GM12864 (cell line): ENCODE measurements around the gene DPPA5.

Experiments used
- DNase-seq: peaks from one replicate; pipeline ENCODE4 v3.0.0-alpha.2; 2011; ENCODE audit warnings: low read depth
- H3K4me3 ChIP-seq: 2 replicates; pipeline ENCODE4 v1.5.1; 2011; ENCODE audit warnings: mild to moderate bottlenecking, low read depth, low read length, control low read depth
- CTCF ChIP-seq: IDR thresholded peaks from 2 replicates; pipeline ENCODE4 v1.5.1; 2011; ENCODE audit warnings: low read depth, mild to moderate bottlenecking, moderate library complexity, low read length, control low read depth, inconsistent platforms; ENCODE audit errors: missing control alignments

Gene DPPA5

GRCh38 chr6:73364121-73364520 is 10.0 kb upstream of the DPPA5 start:
- no peak for TF ChIP-seq CTCF
- no peak for DNase-seq
- no peak overlapping the region for H3K4me3 ChIP-seq

DNA sequence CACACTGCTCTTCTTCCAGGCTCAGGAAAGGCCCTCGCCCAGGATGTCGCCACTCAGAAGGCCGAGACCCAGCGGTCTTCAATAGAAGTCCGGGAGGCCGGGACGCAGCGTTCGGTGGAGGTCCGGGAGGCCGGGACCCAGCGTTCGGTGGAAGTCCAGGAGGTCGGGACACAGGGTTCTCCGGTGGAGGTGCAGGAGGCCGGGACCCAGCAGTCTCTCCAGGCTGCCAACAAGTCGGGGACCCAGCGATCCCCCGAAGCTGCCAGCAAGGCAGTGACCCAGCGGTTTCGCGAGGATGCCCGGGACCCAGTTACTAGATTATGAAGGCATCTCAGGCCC is 9.4 kb upstream of the DPPA5 start:
- DNase-seq, result no peak
- TF ChIP-seq CTCF, result no peak
- H3K4me3 ChIP-seq, result no peak overlapping the region

DNA sequence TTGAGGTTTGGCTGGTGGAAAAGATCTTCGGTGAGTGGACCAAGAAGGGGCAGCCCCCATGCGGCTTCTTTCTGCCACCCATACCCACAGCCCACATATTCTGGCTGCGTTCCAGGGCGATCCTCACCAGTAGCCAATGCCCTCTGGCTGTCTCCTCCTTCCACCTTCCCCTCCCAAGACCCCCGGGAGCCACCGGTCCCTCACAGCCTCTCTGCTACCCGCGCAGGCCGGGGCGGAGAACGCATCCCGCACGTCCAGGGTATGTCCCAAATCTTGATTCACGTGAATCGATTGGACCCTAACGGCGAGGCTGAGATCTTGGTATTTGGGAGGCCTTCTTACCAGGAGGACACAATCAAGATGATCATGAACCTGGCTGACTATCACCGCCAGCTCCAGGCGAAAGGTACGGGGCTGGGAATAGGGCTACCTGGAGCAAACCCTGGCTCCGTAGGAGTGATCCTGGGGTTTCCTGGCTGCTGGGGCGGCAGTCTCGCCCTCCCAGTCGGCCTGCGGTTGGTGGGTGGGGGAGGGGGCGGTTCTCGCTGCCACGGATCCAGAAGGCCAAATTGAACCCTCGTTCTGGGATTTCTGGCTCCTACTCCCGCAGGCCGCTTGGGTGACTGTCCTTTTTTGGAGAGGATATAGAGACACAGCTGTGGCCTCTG is 8.9 kb upstream of the DPPA5 start:
- TF ChIP-seq CTCF, result no peak
- DNase-seq, result no peak
- H3K4me3 ChIP-seq, result no peak overlapping the region

- TF ChIP-seq CTCF, result no peak
- no peak within 1 kb of the TSS for H3K4me3 ChIP-seq
- DNase-seq, result no peak
Measured at GRCh38 chr6:73362358-73362757, 8.3 kb upstream of the DPPA5 start, which contains the start of gene KHDC3L. Gene KHDC3L (plus strand): TSS chr6:73362658. CDS start chr6:73362730, 72 bp downstream.

GRCh38 chr6:73349311-73349710 is 4.8 kb downstream of the DPPA5 start:
- TF ChIP-seq CTCF, result no peak
- no peak for DNase-seq

GRCh38 chr6:73348550-73349204 is 5.4 kb downstream of the DPPA5 start:
- no peak for DNase-seq
- H3K4me3 ChIP-seq, result no peak overlapping the region
- TF ChIP-seq CTCF, result no peak

More at GRCh38 chr6:73349311-73349710, 4.8 kb downstream of the DPPA5 start:
- no peak overlapping the region for H3K4me3 ChIP-seq

DNA sequence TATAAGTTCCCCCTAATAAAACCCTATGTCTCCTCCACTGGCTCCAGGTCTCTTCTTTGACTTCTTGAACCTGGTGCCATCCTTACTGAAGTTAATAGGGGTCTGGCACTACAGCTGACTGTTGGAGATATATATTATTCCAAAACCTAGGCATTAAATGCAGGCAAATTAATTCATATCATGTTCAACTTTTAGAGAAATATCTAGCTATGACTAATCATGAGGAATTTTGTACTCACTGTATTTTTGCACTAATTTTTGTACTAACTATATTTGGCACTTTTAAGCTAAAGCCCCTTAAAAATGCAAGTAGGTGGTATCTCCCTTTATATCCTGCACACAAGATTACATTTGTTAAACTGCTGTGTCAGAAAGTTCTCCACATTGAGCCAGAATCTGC is 10.9 kb downstream of the DPPA5 start:
- no peak for DNase-seq
- H3K4me3 ChIP-seq, result no peak overlapping the region
- TF ChIP-seq CTCF, result no peak
